ENCODE results near the gene MYO5B. TPM values are rescaled to one million over a fixed set of nuclear protein-coding genes. Genes with fewer than 3 reads are reported as not detected.

Gene MYO5B
- total RNA-seq, 1 donor from 2014 or later = 6.7 TPM

DNA sequence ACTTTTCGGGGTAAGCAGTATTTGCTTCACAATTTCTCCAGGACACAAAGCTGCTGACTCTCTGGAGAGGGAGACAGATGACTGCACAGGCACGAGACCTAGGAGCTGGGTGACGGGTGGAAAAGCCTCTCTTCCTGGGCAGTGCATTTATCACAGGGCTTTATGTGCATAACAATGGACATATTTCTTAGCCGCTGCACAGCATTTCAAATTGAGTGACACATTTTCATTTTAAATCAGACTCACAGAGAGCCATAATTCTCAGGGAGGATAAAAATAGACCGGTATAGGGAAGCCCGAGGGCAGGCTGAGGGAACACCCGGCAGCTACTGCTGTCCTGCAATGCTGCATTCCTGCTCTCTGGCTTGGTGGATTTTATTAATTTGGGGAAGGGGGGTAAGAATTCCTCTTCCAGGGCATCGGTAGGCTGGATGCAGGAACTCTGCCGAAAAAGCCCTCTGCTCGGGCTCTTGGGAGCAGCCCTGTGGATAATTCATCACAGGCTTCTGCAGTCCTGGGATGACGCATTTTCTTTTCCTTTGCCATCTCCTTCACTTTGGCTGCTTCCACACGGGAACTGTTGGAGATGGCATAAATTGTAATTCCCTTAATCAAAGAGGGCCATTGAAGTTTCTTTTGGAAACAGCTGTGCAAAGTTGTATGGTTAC, 273.5 kb downstream of the MYO5B start:
- Histone ChIP-seq H3K27ac (no peak overlapping the region), H3K4me2 (peak overlapping the region; percentile 13), H3K9ac (no peak overlapping the region), H3K36me3 (no peaks in the 10 kb centered on the region), H3K9me3 (ENCODE audit: low read depth) (no peaks in the 10 kb centered on the region), H3K4me1 (peaks cover 30% of the 10 kb centered on the region), H3K79me2 (ENCODE audit: low read depth) (no peaks in the 10 kb centered on the region), H3K4me3 (no peak overlapping the region), H4K20me1 (ENCODE audit: low read depth) (no peaks in the 10 kb centered on the region), H2AFZ (replicated peaks) (no peak overlapping the region), H3K27me3 (no peaks in the 10 kb centered on the region), H3F3A (ENCODE audit: low read depth) (peaks cover 10% of the 10 kb centered on the region)
- no peak for TF ChIP-seq CTCF (IDR thresholded peaks at IDR 0.05)
- no peak for TF ChIP-seq EZH2phosphoT487 (IDR thresholded peaks at IDR 0.05)
- no peak for TF ChIP-seq EZH2 (IDR thresholded peaks at IDR 0.05)
- Mint-ChIP-seq H3K36me3 (peaks cover 5% of the 10 kb centered on the region), H3K4me3 (peak overlapping the region; percentile 64), H3K27ac (peak overlapping the region; percentile 90), H3K4me1 (peaks cover 46% of the 10 kb centered on the region), H3K9me3 (peaks cover 13% of the 10 kb centered on the region), H3K27me3 (ENCODE audit: insufficient read depth, low read depth) (peaks cover 15% of the 10 kb centered on the region)
- DNase-seq (ENCODE audit: low spot score) = no peak

- H3K27ac Mint-ChIP-seq = peak overlapping the region; percentile 90
- no peaks in the 10 kb centered on the region for H3K79me2 ChIP-seq (ENCODE audit: low read depth)
- H3K36me3 Mint-ChIP-seq = peaks cover 5% of the 10 kb centered on the region
- DNase-seq (ENCODE audit: low spot score) = peak; percentile 60
- H3K9ac ChIP-seq = no peak overlapping the region
- no peak for TF ChIP-seq CTCF (IDR thresholded peaks at IDR 0.05)
- no peak for TF ChIP-seq EZH2phosphoT487 (IDR thresholded peaks at IDR 0.05)
- TF ChIP-seq EZH2 (IDR thresholded peaks at IDR 0.05) = no peak
- peaks cover 11% of the 10 kb centered on the region for H3K27me3 Mint-ChIP-seq (ENCODE audit: insufficient read depth, low read depth)
- peak overlapping the region; percentile 10 for H3K27ac ChIP-seq
- H3F3A ChIP-seq (ENCODE audit: low read depth) = peaks cover 5% of the 10 kb centered on the region
- no peaks in the 10 kb centered on the region for H3K9me3 ChIP-seq (ENCODE audit: low read depth)
- H3K9me3 Mint-ChIP-seq = peaks cover 13% of the 10 kb centered on the region
- H3K4me3 Mint-ChIP-seq = peak overlapping the region; percentile 64
- H3K4me1 Mint-ChIP-seq = peaks cover 46% of the 10 kb centered on the region
- H3K27me3 ChIP-seq = no peaks in the 10 kb centered on the region
- peaks cover 30% of the 10 kb centered on the region for H3K4me1 ChIP-seq
- no peak overlapping the region for H3K4me3 ChIP-seq
- H2AFZ ChIP-seq (replicated peaks) = no peak overlapping the region
- H4K20me1 ChIP-seq (ENCODE audit: low read depth) = no peaks in the 10 kb centered on the region
- peak overlapping the region; percentile 24 for H3K4me2 ChIP-seq
- no peaks in the 10 kb centered on the region for H3K36me3 ChIP-seq
Observed at GRCh38 chr18:49920731-49921130, 274.2 kb downstream of the MYO5B start.

GRCh38 chr18:49917742-49918141, 277.2 kb downstream of the MYO5B start:
- Mint-ChIP-seq H3K4me1 (peaks cover 42% of the 10 kb centered on the region), H3K36me3 (peaks cover 3% of the 10 kb centered on the region), H3K4me3 (no peak overlapping the region), H3K27me3 (ENCODE audit: insufficient read depth, low read depth) (peaks cover 14% of the 10 kb centered on the region), H3K27ac (no peak overlapping the region), H3K9me3 (peaks cover 13% of the 10 kb centered on the region)
- H3K4me2 ChIP-seq = no peak overlapping the region
- H3K9ac ChIP-seq = no peak overlapping the region
- no peak overlapping the region for H3K27ac ChIP-seq
- H3K4me3 ChIP-seq = no peak overlapping the region
- H3K9me3 ChIP-seq (ENCODE audit: low read depth) = no peaks in the 10 kb centered on the region
- no peaks in the 10 kb centered on the region for H3K27me3 ChIP-seq
- H2AFZ ChIP-seq (replicated peaks) = no peak overlapping the region
- peaks cover 4% of the 10 kb centered on the region for H3F3A ChIP-seq (ENCODE audit: low read depth)
- no peaks in the 10 kb centered on the region for H3K79me2 ChIP-seq (ENCODE audit: low read depth)
- no peak for TF ChIP-seq EZH2 (IDR thresholded peaks at IDR 0.05)
- TF ChIP-seq EZH2phosphoT487 (IDR thresholded peaks at IDR 0.05) = no peak
- TF ChIP-seq CTCF (IDR thresholded peaks at IDR 0.05) = no peak
- H3K36me3 ChIP-seq = no peaks in the 10 kb centered on the region
- DNase-seq (ENCODE audit: low spot score) = no peak
- peaks cover 26% of the 10 kb centered on the region for H3K4me1 ChIP-seq
- H4K20me1 ChIP-seq (ENCODE audit: low read depth) = no peaks in the 10 kb centered on the region
